Nucleus accumbens (tissue), 56 donors: ENCODE measurements around the gene SERINC5.

Experiments used
- DNase-seq, 56 donors: peaks; one replicate each; lab custom pipeline; 2025; lab: John Stamatoyannopoulos, UW

The SERINC5 gene

GRCh38 chr5:80255431-80255810, 427 bp downstream of the SERINC5 start:
- peak in 48 of 56 donors; percentile 8 to 77 (median 58) for DNase-seq

- DNase-seq: peak in 20 of 56 donors; percentile 9 to 67 (median 39)
Measured at GRCh38 chr5:80254767-80255430, 949 bp downstream of the SERINC5 start.

DNA sequence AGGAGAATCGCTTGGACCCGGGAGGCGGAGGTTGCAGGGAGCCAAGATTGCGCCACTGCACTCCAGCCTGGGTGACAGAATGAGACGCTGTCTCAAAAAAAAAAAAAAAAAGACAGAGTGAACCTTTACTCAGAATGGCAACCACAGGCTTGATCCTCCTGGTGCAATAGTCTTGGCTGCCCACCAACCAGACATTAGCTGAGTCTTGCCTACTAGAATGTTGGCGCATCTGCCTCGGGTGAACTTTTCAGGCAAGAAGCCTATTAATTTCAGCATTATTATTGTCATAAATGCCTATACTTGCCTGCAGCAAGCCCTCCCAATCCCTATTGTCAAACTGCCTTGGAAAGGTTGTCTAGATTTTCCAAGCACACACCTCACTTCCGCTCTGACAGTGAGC, 4.2 kb downstream of the SERINC5 start:
- DNase-seq: no peak

DNA sequence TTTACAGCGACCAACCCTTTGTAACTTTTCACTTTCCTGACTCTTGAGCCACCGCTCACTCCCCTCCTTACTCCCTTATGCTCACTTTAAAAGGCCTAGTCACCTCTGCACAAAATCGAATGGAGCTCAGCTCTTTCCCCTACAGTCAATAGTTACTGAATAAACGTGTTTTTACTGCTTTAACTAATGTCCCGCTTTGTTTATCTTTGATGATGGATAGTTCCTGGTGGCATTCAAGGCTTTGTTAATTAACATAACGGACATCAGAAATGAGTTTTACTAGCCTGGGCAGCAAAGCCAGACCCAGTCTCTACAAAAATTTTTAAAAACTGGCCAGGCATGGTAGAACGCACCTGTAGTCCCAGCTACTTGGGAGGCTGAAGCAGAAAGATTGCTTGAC, 5.0 kb downstream of the SERINC5 start:
- DNase-seq: no peak

DNA sequence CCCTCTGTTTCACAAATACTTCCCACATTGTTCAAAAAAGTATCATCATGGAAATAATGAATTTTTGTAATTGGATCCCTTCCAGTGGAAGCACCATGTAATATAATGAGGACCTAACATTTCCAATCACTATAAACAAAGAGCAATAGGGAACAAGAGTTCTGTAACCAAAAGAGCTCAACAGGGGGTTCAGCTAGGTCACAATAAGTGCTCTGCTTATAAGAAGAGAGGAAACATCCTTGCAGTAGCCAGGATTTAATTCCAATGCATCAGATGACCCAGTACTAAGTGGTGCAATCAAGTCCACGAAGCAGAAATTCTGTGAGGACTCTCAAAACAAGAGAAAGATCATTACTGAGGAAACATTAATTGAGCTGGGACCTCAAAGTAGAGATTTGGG, 5.9 kb downstream of the SERINC5 start:
- DNase-seq: no peak

- no peak for DNase-seq
Measured at GRCh38 chr5:80248378-80248777, 7.5 kb downstream of the SERINC5 start.

DNA sequence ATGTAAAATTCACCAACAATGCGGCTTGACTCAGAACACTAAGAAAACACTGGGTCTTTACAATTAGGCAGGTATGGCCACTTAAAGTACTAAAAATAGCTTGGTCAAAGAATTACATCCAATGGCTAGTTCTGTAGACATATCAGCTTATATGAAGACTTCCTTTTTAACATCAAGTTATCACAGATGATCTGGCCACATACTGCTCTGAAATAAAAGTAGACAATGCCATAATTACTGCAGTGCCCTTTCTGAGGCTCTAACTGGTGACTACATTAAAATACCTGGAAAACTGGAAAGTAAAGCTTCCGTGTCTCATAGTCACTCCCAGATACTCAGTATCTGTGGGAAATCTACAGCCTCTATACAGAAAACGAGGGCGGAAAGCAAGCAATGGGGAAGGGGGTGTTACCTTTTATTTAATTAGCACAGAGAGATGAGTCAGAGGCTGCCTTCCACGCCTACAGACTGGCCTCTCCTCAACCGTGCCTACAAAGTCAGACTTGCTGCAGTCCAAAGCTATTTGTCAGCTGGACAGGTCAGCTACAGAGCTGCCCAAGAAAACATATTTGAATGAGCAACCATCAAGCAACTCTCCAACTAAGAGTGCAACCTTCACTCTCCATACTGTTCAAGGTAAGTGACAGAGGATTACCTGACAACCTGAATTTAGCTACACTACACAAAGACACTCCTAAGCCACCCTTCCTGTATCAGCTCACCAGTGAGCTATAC, 8.7 kb downstream of the SERINC5 start:
- DNase-seq: peak in 12 of 56 donors; percentile 4 to 48 (median 14)

GRCh38 chr5:80246001-80246758, 9.7 kb downstream of the SERINC5 start:
- no peak for DNase-seq

DNA sequence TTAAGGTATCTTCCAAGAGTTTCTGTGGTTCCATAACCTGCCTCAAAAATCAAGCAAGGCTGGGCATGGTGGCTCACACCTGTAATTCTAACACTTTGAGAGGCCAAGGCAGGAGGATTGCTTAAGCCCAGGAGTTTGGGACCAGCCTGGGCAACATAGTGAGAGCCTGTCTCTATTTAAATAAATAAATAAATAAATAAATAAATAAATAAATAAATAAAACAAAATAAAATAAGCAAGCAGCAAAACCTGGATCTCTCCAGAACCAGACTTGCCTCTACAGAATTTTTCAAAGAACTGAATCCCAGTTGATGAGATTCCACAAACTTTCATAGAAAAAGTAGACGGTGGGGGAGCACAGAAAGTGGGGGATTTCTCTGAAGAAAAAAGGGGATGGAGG, 12.3 kb downstream of the SERINC5 start:
- no peak for DNase-seq

- DNase-seq: no peak
Measured at GRCh38 chr5:80242849-80243248, 13.0 kb downstream of the SERINC5 start.

GRCh38 chr5:80240368-80240986, 15.4 kb downstream of the SERINC5 start:
- no peak for DNase-seq

DNA sequence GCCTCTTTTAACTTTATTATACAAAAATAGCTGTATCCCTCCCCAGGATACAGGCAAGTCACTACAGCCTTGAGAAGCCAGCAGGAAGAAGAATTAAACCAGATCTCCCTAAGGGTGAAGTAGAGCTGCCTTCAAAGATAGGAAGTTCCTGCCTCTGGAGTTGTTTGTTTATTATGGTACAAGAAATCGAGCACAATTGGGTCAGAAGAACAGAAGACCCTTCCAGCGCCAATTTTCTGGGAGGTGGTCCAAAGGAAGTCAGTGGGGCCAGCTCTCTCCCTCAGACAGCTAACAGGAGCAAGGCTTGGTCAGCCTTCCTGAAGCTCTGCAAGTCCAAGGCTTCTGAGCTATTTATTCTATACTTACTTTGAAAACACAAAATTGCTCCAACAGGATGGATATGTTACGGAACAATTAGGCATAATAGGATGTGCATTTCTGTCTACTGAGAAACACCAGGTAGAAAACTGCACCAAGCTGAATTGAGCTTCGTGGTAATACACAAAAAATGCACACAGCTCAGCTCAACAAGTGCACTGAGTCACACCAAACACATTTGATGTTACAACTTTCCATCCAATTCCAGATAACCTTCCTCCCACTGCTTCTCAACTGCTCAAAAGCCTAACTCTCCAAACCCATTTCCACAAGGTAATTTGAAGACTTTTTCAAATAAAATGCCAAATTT, 16.0 kb downstream of the SERINC5 start:
- peak in 11 of 56 donors; percentile 9 to 42 (median 20) for DNase-seq

DNA sequence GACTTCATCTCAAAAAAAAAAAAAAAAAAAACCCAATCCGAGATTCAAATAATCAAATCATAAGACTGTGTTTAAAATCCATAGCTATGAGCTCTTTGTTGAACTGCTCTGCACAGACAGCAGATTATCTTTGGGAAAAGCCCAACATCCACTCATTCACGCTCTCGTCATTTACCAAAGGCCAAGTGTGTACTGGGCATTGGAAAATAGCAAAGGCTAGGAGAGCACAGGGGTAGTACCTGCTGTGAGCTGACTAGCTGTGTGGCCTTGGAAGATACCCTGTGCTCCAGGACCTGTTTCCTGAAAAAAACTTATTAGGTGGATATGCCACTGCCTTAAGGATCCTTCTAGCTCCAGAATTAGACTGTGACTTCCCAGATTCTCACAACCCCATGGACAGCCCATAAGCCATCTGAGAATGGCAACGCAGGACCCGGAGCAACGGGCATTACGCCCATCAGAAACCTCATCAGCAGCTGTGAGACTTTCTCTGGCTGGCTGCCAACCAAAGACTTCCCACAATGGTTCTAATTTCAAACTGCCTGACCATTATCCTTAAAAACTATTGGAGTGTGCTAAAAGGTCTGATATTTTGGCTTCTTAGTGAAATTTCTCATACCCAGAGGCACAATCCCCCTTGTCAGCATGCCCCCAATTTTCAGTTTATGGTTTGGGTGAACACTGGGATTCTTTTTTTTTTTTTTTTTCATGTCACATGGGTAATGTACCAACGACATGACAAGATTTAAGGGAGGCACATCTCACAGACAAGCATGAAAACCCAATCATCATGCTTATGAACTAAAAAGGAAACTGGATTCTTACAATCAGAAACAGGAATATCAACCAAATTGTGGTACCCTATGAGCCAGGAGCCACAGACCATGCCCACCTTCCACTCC, 16.8 kb downstream of the SERINC5 start:
- peak in 54 of 56 donors; percentile 4 to 91 (median 68) for DNase-seq

GRCh38 chr5:80238097-80238496, 17.8 kb downstream of the SERINC5 start:
- no peak for DNase-seq

- DNase-seq: no peak
Measured at GRCh38 chr5:80237243-80237642, 18.6 kb downstream of the SERINC5 start.

DNA sequence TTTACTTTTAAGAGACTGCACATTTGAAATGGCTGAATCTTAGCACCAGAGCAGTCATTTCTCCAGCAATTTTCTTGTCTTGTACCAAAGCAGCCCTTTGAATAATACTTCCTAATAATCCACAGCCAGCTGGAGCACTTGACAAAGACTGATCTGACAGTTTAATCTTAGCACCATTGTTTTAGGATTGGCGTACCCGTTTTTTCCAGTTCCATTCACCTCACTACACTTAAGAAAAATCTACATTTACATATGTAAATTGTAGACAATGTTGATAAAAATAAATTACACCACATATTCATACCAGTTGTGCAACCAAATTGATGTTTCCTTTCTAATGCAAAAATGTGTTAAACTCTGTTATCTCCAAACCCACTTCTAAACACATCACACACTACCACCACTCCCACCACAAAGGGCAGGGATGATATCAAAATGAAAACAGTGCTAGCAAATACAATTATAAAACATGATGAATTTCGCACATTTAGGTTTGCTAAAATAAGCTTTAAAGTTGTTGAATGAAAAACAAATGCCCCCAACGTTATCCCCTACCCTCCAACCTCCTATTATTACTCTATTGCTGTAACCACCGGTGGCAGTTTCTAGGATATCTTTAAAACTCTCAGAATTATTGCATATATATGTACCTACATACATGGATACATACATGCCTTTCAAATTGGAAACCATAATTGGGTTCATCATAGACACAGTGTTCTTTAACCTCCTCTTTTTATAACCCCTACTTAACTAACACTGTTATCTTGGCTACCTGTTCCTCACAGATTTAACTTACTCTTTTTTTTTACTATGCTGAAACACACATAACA, 21.5 kb downstream of the SERINC5 start:
- no peak for DNase-seq

- DNase-seq: no peak
Measured at GRCh38 chr5:80231693-80232092, 24.2 kb downstream of the SERINC5 start.

DNA sequence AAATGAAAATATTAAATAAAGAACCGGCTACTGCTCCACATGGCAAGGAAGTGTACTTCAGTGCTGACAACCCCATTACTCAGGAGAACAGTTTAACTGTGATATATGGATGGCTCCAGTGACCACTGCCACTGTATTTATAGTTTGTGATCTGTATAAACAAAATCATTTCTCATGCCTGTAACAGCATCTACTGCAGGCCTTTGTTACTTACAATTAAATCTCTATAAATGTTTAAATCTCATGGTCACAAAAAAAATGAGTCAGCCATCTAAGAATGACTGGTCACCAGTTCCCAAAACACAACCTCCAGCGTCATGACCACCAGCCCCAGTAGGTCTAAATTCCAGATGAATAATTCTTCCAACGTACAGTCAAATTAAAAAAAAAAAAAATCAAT, 24.6 kb downstream of the SERINC5 start:
- peak in 1 of 56 donors; percentile 21 for DNase-seq
